NCI-H526 treated with DMSO at 0.1 percent for 48 hours (cell line): Measurements from ENCODE around the gene PLCH2.
"Not testable (repeated sequence)": the region's sequence is repeated elsewhere in the genome, so short reads cannot be mapped to it uniquely, and the experiment has no call there.

ENCODE experiments used
- DNase-seq: peaks from one replicate; lab custom pipeline; 2025; lab: John Stamatoyannopoulos, UW

PLCH2 gene

DNA sequence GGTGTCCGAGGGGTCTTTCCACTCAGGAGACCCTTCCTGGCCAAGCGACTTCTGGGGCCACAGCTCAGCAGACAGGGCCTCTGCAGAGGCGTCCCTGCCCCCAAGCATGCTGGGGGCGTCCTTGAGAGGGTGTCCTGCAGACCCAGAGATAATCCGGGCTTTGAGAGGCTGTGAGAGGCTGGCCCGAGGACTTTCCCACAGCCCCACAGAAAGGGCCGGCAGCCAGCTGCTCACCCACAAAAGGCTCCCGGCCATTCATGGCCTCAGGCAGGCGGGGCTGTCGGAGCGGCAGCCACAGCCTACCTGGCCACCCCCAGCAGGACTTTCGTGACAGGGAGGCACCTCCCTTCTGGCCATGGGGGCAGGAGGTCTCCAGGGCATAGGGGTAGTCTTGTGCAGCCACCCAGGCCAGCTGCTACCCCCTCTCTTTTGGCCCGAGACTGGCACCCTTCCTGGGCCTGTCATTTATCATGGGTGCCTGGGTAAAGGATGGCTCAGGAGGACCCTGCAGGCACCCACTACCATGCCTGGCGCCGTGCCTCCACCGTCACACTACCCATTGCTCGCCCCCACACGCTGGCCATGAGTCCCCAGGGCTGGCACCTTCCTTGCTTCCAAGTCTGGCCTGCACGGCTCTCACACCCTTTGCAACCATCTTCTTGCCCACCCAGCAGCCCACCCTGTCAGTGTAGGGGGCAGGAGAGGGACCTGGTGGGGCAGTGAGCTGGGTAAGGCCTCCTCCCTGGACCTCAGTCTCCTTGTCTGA, 69.0 kb downstream of the PLCH2 start:
- no peak for DNase-seq

DNA sequence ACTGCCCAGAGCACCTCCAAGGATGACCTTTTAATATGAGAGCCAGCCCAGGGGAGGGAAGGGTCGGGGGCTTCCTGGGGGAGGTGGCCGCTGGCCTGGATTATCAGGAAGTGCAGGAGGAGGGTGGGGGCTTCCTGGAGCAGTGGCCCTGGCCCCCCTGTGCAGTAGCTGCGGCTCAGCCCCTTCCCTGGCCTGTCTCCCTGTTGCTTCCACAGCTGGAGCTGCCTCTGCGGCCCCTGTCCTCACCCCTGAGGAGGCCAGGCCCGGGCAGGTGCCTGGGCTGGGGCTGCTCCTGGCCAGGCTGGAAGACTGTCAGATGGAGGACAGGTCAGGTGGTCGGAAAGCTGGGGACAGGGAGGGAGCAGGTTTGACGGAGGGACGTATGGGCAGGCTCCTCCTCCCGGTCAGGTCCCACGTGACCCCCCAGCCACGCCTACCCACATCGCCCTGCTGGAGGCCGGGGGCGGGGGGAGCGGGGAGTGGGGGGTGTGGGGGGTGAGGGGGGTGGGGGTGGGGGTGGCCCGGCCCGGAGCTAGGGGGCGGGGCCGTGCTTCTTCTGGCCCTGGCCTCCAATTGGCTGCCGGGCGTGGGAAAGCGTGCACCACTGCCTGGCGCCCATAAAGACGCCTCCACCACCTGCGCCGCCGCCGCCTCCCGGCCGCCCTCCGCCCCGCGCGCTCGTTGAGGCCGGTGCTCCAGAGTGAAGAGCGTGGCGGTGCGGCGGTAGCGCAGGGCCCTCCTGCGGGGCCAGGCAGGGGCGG, 69.8 kb downstream of the PLCH2 start:
- DNase-seq = peak; percentile 70

DNA sequence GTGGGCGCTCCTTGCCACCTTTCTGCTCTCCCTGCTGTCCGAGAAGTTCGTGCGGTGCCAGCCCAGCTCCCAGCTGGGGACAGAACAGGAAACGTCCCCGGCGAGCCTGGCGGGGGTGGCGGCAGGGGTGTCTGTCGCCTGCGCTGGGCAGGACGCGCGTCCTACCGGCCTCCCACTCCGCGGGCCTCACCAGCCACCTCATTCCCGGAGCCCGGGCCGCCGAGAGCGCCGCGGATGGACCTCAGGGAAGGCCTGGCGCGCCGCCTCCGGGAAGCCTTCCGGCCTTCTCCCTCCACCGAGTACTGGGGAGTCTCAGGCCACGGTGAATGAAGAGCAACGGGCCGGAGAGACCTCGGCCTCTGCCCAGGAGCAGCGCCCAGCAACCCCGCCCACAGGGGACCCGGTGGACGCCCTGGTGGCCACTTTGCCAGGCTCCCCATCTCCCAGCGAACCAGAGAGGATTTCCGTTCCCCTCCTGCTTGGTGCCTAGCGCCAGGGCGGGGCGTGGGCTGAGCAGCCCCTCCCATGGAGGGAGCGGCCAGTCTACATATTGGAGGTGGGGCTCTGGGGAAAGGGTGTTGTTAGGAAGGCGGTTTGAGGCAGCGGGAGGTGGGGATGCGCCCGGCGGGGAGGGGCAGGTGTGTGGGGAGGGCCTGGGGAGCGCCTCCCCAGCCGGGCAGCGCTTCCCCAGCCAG, 70.6 kb downstream of the PLCH2 start:
- DNase-seq = peak; percentile 66

DNA sequence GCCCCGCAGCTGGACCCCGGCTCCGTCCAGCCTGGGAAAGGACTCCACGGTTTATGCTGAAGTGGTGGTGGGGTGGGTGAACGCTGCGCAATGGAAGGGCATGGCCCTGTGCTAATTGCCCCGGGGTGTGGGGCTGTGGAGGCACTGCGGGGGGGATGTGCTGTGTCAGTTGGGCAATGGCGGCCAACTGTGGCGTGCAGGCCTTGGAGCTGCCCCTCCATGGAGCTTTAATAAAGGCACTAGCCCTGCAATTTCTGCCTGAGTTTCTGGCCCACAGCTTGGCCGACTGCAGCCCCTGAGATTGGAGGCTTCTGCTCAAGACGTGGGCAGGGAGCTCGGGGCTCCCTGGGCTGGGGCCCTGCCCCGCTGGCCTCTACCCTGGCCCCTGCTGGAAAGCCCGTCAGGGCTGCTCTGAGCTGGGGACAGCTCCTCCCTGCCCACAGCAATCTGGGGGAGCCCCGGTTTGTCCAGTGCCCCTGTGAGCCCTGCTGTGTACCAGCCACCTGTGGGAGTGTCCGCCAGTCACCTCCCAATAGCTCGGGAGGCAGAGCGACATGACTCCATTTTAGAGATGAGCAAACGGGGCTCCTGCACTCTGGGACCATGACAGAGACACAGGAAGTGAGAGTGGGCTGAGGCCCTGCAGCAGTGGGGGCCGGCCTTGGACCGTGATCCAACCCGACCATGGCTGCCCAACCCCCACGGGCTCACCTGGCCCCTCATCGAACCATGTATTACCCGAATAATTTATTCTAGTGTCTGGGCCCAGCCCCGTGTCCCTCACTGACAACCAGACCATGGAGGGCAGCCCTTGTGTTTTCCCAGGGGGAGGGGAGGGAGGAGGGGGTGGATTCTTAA, 71.3 kb downstream of the PLCH2 start:
- DNase-seq = no peak

DNA sequence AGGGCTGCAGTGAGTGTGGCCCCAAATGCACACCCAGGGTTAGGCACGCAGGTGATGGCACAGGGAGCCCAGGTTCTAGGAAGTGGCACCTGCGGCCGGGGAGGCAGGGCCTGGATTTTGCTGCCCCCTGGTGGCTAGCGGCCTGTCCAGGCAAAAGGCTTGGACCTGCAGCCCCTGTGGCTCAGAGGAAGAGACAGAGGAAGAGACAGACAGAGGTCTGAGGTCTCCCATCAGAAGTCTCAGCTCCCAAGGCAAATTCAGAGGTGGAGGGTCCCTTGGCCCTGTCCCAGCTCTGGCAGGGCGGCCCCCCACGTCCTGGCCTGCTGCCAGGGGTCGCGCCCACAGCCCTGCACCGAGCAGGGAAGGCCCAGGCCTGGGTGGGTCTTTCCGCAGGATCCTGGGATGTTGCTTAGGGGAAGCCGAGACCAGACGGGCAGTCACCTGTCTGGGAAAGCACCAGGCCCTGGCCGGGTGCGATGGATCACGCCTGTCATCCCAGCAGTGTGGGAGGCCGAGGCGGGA, 72.0 kb downstream of the PLCH2 start:
- DNase-seq = peak; percentile 28

DNA sequence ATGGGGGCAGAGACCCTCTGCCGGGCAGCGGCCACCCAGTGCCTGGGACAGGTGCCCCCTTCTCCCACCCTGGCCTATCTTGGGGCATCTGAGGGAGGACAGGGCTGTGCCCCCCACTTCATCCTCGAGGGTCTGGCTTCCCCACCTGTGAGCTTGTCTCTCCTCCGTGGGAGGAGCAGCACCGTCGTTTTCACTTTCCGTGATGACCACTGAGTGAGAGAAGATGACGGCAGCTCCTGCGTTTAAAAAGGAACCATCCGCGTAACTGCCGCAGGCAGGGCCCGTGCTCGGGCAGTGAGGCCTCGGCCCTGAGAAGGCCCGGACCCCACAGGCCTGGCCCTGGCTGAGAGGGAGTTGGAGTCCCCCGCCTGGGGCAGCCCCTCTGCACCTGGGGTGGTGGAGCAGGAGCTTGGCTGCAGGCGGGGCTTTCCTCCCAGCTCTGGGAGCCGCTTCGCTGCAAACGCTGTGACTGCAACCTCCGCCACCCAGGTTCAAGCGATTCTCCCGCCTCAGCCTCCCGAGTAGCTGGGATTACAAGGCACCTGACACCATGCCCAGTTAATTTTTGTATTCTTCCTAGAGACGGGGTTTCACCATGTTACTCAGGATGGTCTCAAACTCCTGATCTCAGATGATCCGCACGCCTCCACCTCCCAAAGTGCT, 73.4 kb downstream of the PLCH2 start:
- DNase-seq = not testable (repeated sequence)

DNA sequence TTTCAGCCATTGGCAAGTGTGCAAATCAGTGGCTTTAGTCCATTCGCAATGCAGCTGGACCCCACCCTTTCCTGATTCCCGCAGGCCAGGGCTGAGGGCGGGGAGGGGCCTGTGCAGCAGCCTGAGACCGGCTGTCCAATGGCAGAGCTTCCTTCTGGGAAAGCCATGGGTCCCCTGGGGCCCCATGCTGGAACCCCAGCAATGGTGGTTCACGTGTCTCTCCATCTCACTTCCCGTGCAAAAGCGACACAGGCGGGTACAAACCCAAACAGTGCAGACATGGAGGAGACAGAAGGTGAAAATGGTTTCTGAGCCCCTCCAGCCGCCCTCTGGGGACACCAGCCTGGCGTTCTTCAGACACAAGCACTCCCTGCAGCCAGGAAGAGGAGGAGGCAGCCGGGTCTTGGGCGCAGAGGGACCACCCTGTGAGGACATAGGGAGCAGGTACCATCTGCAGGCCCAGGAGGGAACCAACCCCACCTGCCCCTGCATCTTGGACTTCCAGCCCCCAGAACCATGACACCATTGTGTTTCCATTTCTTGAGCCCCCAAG, 74.3 kb downstream of the PLCH2 start:
- DNase-seq = not testable (repeated sequence)

DNA sequence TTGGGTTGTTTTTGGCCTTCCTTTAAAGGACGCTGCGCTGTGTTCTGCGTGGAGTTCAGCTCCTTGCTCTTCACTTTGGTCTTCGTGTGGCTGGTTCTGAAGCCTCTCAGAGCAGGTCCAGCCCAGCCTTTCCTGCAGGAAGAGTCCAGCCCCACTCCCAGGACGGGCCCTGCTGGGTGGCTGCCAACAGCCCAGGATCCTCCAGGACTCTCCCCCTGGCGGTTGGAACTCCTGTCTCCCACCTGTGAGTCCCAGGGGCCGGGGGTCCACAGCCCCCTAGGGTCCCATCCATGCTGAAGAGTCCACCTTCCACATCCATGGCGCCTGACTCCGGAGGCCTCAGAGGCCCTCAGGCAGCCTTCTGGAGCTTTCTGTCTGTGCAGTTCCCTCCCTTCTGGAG, 75.5 kb downstream of the PLCH2 start:
- not testable (repeated sequence) for DNase-seq

DNA sequence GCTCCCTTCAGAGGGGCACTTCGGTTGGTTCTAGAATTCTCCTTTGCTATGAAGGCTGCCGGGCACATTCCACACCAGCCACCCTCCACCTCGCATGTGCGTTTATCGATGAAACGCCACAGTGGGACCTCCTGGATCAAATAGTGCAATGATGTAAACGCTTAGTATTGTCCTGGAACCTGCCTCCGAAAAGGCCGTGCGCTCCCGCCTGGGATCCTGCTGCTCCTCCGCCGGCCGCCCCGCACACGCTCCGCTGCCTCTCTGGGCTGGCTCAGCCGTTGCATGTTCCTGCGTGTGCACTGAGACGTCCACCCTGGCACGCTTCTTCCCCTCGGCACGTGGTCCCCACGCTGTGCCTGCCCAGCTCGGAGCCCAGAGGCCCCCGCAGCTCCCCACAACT, 76.1 kb downstream of the PLCH2 start:
- DNase-seq = no peak

DNA sequence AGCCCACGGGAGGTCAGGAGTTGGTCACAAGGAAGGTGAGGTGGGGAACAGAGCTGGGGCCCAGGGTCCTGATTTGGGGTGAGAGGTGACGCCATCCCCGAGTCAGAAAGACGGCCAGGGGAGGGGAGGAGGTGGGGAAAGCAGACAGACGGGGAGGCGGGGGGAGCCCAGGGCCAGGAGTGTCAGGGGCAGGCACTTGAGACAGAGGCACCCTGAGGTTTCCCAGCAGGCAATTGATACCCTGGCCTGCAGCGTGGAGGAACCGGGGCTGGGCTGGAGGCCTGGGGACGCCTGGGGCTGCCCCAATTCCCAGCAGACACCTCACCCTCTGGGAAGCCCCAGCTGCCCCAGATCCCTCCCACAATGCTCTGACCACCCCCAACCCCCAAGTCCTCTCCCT, 77.0 kb downstream of the PLCH2 start:
- DNase-seq = not testable (repeated sequence)

DNA sequence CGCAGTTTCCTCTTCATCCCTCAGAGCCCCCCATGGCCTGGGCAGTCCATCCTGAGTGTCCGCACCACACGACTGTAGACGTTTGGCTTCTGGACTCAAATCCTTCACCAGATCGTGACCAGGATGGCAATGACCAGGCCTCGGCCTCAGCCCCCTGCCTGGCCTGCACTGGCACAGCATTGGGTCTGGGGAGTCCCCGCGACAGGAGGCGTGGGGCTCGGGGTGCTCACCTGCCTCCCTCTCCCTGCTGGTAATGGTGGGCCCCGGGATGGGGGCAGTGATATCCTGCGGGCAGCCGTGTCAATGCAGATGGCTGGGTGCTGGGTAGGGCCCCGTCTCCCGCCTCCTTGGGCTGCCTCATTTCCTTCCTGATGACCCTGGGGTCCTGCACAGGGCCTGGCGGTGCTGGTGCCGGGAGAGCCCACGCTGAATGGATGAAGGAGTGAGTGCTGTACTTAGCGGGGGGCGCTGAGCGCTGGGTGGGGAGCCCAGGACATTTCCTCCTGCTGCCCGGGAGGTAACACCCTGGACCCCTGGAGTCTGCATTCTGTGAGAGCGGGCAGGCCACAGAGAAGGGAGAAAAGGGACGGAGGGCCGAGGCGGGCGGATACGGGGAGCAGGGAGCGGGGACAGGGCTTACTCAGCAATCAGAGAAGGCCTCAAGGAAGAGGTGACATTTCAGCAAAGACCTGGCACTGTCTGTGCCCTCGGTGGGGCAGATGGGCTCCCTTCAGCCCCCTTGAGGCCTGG, 78.0 kb downstream of the PLCH2 start:
- DNase-seq = no peak

DNA sequence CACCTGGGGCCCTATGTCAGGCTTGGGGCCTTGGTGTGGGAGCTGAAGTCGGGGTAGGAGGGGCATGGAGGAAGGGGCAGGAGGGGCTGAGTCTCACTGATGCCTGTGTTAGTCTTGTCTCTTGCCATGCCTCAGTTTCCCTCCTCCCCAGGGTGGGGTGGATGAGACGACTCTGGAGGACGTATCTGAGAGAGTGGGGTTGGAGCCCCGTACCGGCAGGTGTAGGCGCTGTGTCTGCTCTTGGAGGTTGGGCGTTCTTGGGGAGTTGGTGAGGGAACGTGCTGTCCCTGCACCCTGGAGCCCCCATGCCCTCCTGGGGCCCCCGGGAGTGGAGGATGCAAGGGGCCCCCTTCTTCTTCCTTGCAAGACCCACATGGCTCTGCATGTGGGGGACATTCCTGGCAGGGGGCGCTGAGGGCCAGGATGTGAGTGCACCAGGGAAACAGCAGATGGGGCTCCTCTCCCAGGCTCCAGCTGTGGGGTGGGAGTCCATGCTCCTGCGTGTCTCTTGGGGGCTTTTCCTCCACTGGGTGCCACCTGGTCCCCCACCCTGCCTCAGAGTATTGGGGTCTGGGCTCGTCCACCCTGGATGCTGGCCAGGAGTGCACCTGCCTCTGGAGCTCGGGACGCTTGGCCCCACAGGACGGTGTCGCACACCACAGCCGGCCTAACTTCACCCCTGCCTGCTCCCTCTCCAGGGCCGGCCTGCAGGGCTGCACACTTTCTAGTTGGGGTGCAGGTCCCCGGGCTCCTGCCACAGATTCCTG, 78.7 kb downstream of the PLCH2 start:
- DNase-seq = no peak
